Fibroblast of skin of scalp (primary cell): ENCODE measurements around the gene ZNF134. TPM values are rescaled to one million over a fixed set of nuclear protein-coding genes. Genes with fewer than 3 reads are reported as not detected.
A peak's percentile ranks its signal among the peaks of the same experiment; 100 is the strongest.

Experiments
- DNase-seq: peaks from one replicate; pipeline ENCODE4 v3.0.0-alpha.2; 2013
- polyA plus RNA-seq, 2 experiments: library from polyadenylated mRNA; unstranded; fragments of 120-200 nt; gene quantifications; one replicate each; pipeline ENCODE4 v1.2.1, GENCODE V29; 2013; ENCODE audit not compliant: insufficient read length in 2 of 2

The ZNF134 gene
- polyA plus RNA-seq (2013, experiment 1 of 2; ENCODE audit: insufficient read length): 9.8 TPM
- 10.7 TPM for polyA plus RNA-seq (2013, experiment 2 of 2; ENCODE audit: insufficient read length)

GRCh38 chr19:57613941-57614743, at the start of gene ZNF134:
Gene ZNF134 (plus strand): TSS chr19:57614242. CDS start chr19:57619469, 5,227 bp downstream.
- DNase-seq: peak; percentile 91

- DNase-seq: peak; percentile 40
Measured at GRCh38 chr19:57566396-57567265, 47.4 kb upstream of the ZNF134 start.

GRCh38 chr19:57570707-57571106, 43.3 kb upstream of the ZNF134 start:
- DNase-seq: no peak

- DNase-seq: no peak
Measured at GRCh38 chr19:57572415-57572947, 41.6 kb upstream of the ZNF134 start.

GRCh38 chr19:57576661-57577060, 37.4 kb upstream of the ZNF134 start:
- no peak for DNase-seq

- peak; percentile 99 for DNase-seq
Measured at GRCh38 chr19:57578487-57579205, 35.4 kb upstream of the ZNF134 start, which contains the start of gene ZNF416. Gene ZNF416 (minus strand): TSS chr19:57578911. CDS start chr19:57578704, 207 bp downstream.

DNA sequence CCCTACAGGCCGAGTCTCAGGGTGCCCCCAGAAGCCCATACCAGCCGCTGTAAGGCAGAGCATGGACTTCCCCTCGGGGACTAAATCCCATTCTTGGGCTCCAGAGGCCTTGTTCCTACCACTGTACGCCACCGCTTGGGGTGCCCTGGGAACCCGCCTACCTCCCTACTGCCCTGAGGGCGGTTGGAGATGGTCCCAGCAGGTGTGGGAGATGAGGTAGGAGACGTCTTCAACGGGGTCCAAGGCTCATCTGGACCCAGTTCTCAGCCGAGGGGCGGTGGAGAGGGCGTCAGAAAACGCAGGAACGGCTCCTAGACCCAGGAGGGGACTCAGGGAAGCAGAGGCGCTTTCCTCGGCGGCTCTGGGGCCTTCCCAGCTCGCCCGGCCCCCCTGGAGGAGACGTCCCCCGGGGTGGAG, 30.9 kb upstream of the ZNF134 start:
- DNase-seq: no peak

DNA sequence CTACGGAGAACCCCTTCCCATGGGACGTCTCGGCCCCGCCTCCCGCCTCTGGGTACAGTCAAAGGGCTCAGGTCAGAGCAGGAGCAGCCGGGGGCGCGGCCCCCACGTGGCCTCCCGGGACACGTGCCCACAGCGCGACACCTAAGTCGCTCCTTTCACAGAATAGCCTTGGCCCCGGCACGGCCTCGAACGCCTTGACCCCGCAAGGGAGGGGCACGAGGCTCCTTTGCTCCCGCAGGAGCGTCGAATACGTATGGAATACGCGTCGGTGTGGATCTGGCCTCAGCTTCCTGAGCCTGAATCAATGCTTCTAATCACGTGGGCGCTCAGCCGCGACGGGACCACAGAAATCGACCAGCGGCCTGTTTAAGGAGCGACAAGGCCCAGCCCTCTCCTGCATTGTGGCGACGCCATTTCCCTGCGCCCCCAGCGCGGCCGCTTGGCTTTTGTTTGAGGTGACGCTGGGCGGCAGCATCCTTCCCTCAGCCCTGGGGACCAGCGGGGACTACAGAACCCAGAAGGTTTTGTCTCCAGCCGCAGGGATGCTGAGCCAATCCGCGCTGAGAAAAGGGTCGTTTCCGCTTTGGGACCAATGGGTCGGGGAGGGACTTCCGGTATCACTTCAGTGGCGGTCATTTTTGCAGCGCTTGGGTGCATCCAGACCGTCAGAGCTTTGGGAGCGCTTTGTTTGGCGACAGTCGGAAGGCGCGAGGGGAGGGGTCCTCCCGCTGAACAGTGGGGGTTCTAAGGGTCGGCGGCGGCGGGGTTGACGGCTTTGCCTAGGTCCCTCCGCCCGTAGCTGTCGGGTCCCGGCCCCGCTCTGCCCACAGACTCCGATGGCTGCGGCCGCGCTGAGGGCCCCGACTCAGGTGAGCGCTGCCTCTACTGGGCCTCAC, 30.3 kb upstream of the ZNF134 start, which contains the start of gene ZIK1:
ZIK1 (plus strand) TSS at position 625 of the 896 bp plus-strand sequence; CDS start at position 837, 212 bp downstream.
- peak; percentile 97 for DNase-seq

DNA sequence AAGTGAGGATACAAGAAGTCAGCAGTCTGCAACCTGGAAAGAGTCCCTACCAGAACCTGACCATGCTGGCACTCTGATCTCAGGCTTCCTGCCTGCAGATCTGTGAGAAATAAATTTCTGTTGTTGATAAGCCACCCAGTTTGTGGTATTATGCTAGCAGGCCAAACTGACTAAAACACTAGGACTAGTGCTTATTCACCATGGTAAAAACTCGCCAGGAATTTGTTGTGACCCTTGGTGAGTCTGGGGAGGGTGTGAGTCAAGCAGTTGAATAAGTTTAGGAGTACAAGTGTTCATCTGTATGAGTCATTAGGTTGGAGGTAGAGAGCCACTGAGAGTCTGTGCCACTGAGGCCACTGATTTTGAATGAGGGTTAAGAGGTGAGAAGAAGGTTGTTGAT, 26.5 kb upstream of the ZNF134 start:
- no peak for DNase-seq

GRCh38 chr19:57599377-57599760, 14.7 kb upstream of the ZNF134 start:
- DNase-seq: no peak

GRCh38 chr19:57599761-57600383, 14.2 kb upstream of the ZNF134 start, which contains the start of gene ZNF530:
Gene ZNF530 (plus strand): TSS chr19:57599885. CDS start chr19:57604346, 4,461 bp downstream.
- peak; percentile 95 for DNase-seq

- no peak for DNase-seq
Measured at GRCh38 chr19:57606931-57607330, 7.1 kb upstream of the ZNF134 start.

DNA sequence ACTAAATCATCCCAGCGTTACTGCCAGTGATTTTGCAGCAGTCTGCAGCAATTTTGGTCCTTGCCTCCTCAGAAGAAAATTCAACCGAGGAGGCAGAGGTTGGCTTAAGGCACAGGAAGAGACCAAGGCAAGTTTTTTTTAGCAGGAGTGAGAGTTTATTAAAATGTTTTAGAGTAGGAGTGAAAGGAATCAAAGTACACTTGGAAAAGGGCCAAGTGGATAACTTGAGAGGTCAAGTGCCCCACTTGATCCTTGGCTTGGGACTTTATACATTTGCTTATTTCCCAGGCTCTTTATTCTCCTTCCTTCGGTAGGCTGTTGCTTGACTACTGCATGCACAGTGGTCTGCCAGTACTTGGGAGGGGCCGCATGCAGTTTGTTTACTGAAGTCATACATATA, 2.9 kb upstream of the ZNF134 start:
- no peak for DNase-seq

- no peak for DNase-seq
Measured at GRCh38 chr19:57615346-57615745, 1.3 kb downstream of the ZNF134 start.

GRCh38 chr19:57620673-57621348, 6.8 kb downstream of the ZNF134 start:
- DNase-seq: no peak

DNA sequence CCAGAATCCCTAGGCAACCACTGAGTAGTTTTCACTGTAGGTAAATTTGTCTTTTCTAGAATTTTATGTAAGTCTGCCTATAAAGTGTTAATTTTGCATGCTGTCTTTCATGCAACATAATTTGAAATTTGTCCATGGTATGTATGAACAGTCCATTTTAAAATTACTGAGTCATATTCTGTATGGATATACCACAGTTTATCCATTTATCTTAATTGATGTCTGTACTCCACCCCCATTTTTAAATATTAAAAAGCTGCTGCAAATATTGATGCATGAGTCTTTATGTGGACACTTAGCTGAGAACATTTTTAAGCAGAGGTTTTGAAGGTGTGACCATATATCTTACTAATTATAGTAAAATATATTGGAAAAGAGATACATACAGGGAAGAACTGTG, 9.0 kb downstream of the ZNF134 start:
- DNase-seq: no peak

DNA sequence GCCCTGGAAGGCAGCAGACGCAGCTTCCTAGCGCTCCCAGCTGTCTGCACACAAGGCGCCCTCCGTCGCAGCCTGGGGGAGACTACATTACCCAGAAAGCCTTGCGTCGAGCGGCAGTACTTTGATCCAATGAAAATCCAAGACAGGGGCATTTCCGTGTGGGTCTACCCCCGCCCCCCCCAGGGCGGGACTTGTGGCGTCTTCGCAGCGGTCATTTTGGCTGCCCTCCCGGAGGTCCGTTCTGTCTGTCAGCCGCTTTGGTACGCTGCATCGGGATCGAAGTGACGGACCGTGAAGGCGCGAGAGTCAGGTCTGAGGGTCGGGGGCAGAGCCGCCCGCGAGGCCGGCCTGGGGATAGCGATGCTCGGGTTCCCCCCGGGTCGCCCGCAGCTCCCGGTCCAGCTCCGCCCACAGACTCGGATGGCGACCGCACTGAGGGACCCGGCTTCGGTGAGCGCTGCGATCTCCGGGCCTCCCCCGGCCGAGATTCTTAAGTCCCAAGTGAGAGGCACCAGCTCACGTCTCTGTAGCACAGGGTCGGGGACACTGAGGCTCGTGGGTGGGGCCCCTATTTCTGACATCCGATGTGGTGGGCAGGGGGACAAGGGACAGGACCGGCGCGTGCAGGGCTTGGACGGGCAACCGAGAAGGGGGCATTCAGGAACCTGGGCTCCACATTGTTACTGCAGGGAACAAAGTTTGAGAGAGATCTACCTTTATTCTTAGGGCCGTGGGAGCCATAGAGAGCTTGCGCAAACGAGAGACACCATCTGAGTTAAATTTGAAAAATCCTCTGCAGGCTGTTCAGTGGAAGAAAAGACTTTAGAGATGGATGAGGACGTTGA, 19.2 kb downstream of the ZNF134 start, which contains the start of gene ZNF211:
ZNF211 (plus strand) TSS at position 182 of the 845 bp plus-strand sequence; CDS start at position 361, 179 bp downstream.
- peak; percentile 95 for DNase-seq

- no peak for DNase-seq
Measured at GRCh38 chr19:57633832-57634131, 19.7 kb downstream of the ZNF134 start.

DNA sequence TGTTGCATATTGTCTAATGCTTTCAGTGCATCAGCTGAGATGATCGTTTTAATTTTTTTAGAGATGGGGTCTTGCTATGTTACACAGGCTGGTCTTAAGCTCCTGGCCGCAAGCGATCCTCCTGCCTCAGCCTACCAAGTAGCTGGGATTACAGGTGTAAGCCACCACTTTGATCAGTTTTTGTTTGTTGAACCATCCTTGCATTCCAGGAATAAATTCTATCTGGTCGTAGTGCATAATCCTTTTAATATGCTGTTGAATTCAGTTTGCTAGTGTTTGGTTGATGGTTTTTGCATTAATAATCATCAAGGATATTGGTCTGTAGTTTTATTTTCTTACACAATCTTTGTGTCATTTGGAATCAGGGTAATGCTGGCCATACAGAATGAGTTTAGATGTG, 23.3 kb downstream of the ZNF134 start:
- DNase-seq: no peak
